Erythroblast (primary cell): ENCODE results near the gene GPRIN3.

Source experiments
- GATA1 ChIP-seq: IDR thresholded peaks from 2 replicates; pipeline ENCODE4 v1.6.1; 2011; ENCODE audit warnings: low read depth, mild to moderate bottlenecking, control low read depth, low read length, moderate library complexity
- POLR2A ChIP-seq: IDR thresholded peaks from 2 replicates; pipeline ENCODE4 v1.6.1; 2011; ENCODE audit warnings: mild to moderate bottlenecking, low read length

DNA sequence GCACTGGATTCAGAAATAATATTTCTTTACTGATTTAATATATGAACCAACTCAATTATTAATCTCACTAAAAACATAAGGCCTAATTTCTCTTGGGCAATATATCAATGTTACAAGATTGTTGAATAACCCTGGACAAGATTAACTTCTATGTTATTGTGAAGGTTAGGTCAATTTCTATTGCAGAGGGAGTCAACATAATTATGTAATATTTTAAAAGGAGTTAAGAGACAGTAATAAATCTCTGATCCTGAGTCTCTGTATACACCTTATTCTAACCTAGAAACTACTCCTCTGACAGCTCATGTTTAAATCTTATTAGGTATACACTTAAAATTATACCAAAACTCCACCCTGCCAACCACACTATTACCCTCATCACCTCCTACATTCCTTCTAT lies 15.1 kb upstream of the GPRIN3 start:
- TF ChIP-seq POLR2A: no peak
- TF ChIP-seq GATA1: no peak
